Brain microvascular endothelial cell (primary cell): ENCODE results near the gene FAM53B.

Experiments
- DNase-seq: peaks from one replicate; pipeline ENCODE4 v3.0.0-alpha.2; 2020
- H3K27ac ChIP-seq: fragments of 250-450 bp; sonication (Bioruptor Pico); 2 replicates; pipeline ENCODE4 v1.5.1; 2020; ENCODE audit warnings: mild to moderate bottlenecking, moderate library complexity
- H3K27me3 ChIP-seq: fragments of 250-450 bp; sonication (Bioruptor Pico); replicated peaks from 2 replicates; pipeline ENCODE4 v1.5.1; 2020; ENCODE audit warnings: mild to moderate bottlenecking
- H3K36me3 ChIP-seq: fragments of 250-450 bp; sonication (Bioruptor Pico); replicated peaks from 2 replicates; pipeline ENCODE4 v1.5.1; 2020; ENCODE audit warnings: mild to moderate bottlenecking
- H3K4me3 ChIP-seq: 2 replicates; pipeline ENCODE4 v1.5.1; 2011; ENCODE audit warnings: low read depth, mild to moderate bottlenecking, control low read depth, low read length, moderate library complexity
- CTCF ChIP-seq: IDR thresholded peaks from 2 replicates; pipeline ENCODE4 v1.5.1; 2011; ENCODE audit warnings: low read depth, mild to moderate bottlenecking, moderate library complexity, low read length, control low read depth, inconsistent platforms; ENCODE audit errors: missing control alignments
- in situ Hi-C: cut with HindIII; loops from 2 replicates; pipeline ENCODE4 v1.10.0; 2017; ENCODE audit warnings: low sequenced_read_pairs, low pct_ligation_motif_present

The FAM53B gene

GRCh38 chr10:124732931-124733570 lies 11.1 kb downstream of the FAM53B start:
- TF ChIP-seq CTCF = no peak
- H3K27me3 ChIP-seq = no peaks in the 10 kb centered on the region
- no peaks in the 10 kb centered on the region for H3K36me3 ChIP-seq
- in situ Hi-C loops = no loop called here
- DNase-seq = peak; percentile 37
- H3K27ac ChIP-seq = no peak overlapping the region
- no peak overlapping the region for H3K4me3 ChIP-seq

GRCh38 chr10:124731551-124731950 lies 12.6 kb downstream of the FAM53B start:
- Histone ChIP-seq H3K4me3 (no peak overlapping the region), H3K27me3 (no peaks in the 10 kb centered on the region), H3K27ac (no peak overlapping the region), H3K36me3 (no peaks in the 10 kb centered on the region)
- no peak for TF ChIP-seq CTCF
- no peak for DNase-seq
- in situ Hi-C loops = no loop called here

GRCh38 chr10:124730790-124731189 lies 13.4 kb downstream of the FAM53B start:
- no peak for TF ChIP-seq CTCF
- Histone ChIP-seq H3K27me3 (no peaks in the 10 kb centered on the region), H3K36me3 (no peaks in the 10 kb centered on the region), H3K4me3 (no peak overlapping the region), H3K27ac (no peak overlapping the region)
- in situ Hi-C loops = no loop called here
- DNase-seq = no peak

- no peaks in the 10 kb centered on the region for H3K36me3 ChIP-seq
- H3K4me3 ChIP-seq = no peak overlapping the region
- in situ Hi-C loops = no loop called here
- no peak for TF ChIP-seq CTCF
- no peak overlapping the region for H3K27ac ChIP-seq
- no peaks in the 10 kb centered on the region for H3K27me3 ChIP-seq
- no peak for DNase-seq
Observed at GRCh38 chr10:124728830-124729661, 15.1 kb downstream of the FAM53B start.

- no peak for DNase-seq
- Histone ChIP-seq H3K27me3 (no peaks in the 10 kb centered on the region), H3K36me3 (no peaks in the 10 kb centered on the region), H3K27ac (no peak overlapping the region), H3K4me3 (no peak overlapping the region)
- TF ChIP-seq CTCF = no peak
- in situ Hi-C loops = no loop called here
Observed at GRCh38 chr10:124728071-124728829, 15.9 kb downstream of the FAM53B start.
